Activated T-helper 1 cell treated with anti-CD3 and anti-CD28 coated beads, Interleukin-2, amount 50 U/mL, for 16 hours (primary cell): ENCODE data around the gene USP13.
"Not testable (repeated sequence)": the region's sequence is repeated elsewhere in the genome, so short reads cannot be mapped to it uniquely, and the experiment has no call there.

Source experiments
- DNase-seq, 2 donors: peaks; one replicate each; pipeline ENCODE4 v3.0.0-alpha.2; 2020; ENCODE audit warnings: low read depth in 1 of 2, low spot score in 1 of 2

USP13 gene, protein sequence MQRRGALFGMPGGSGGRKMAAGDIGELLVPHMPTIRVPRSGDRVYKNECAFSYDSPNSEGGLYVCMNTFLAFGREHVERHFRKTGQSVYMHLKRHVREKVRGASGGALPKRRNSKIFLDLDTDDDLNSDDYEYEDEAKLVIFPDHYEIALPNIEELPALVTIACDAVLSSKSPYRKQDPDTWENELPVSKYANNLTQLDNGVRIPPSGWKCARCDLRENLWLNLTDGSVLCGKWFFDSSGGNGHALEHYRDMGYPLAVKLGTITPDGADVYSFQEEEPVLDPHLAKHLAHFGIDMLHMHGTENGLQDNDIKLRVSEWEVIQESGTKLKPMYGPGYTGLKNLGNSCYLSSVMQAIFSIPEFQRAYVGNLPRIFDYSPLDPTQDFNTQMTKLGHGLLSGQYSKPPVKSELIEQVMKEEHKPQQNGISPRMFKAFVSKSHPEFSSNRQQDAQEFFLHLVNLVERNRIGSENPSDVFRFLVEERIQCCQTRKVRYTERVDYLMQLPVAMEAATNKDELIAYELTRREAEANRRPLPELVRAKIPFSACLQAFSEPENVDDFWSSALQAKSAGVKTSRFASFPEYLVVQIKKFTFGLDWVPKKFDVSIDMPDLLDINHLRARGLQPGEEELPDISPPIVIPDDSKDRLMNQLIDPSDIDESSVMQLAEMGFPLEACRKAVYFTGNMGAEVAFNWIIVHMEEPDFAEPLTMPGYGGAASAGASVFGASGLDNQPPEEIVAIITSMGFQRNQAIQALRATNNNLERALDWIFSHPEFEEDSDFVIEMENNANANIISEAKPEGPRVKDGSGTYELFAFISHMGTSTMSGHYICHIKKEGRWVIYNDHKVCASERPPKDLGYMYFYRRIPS

DNA sequence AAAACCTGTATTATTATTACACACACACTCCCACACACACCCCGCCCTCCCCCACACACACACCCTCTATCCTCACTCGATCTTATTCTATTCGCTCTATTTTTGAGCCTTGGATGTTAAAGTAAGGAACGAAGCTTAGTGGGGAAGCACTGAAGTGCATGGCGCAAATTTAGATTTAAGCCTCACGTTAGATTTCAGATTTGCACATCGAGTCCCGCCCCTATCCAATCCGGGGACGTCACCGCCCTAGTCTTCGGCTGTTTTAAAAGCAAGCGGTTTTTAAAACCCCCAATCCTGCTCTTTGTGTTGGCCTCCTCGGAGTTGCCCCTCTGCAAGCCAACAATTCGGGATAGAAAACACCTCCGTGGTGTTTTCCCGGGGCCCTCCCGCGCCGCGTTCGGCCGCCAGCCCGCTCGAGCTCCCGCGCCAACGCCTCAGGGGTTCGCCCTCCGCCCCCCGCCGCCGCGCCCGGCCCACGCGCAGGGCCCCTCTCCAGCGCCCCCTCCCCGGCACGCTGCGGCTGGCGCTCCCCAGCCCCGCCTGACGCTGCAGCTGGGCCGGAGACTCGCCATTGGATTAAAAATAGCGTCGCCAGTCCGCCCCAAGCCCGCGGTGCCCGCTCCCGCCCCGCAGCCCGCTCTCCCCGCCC is at the start of gene USP13:
USP13 (plus strand) TSS at position 594 of the 649 bp plus-strand sequence. CDS start 186 bp downstream, outside the sequence.
- peak; percentile 26 to 38 for DNase-seq

DNA sequence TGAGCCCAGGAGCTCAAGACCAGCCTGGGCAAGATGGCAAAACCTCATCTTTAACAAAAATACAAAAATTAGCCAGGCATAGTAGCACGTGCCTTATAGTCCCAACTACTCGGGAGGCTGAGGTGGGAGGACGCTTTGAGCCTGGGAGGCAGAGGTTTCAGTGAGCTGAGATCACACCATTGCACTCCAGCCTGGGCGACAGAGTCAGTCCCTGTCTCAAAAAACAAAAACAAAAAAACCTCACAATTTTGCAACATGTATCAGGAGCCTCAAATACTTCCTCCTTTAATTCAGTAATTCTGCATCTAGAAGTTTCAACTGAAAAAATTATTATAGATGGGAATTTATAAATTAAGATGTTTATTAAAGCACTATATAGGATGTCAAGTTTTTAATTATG is 49.5 kb upstream of the USP13 start:
- no peak for DNase-seq

DNA sequence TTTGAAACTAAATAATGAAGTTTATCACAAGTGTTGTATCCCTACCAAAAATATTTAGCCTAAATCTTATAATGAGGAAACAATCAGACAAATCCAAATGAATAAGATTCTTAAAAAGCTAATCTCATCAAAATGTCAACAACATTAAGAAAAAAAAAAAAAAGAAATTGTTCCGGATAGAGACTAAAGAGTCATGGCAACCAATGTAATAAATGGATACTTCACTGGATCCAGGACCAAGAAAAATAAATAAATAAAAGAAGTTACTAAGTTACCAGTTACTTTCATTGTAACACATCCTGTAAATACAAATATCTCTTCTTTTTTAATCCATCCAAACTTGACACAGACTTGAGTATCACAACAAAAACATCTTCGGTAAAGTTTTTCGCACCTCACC is 49.0 kb upstream of the USP13 start:
- no peak for DNase-seq

DNA sequence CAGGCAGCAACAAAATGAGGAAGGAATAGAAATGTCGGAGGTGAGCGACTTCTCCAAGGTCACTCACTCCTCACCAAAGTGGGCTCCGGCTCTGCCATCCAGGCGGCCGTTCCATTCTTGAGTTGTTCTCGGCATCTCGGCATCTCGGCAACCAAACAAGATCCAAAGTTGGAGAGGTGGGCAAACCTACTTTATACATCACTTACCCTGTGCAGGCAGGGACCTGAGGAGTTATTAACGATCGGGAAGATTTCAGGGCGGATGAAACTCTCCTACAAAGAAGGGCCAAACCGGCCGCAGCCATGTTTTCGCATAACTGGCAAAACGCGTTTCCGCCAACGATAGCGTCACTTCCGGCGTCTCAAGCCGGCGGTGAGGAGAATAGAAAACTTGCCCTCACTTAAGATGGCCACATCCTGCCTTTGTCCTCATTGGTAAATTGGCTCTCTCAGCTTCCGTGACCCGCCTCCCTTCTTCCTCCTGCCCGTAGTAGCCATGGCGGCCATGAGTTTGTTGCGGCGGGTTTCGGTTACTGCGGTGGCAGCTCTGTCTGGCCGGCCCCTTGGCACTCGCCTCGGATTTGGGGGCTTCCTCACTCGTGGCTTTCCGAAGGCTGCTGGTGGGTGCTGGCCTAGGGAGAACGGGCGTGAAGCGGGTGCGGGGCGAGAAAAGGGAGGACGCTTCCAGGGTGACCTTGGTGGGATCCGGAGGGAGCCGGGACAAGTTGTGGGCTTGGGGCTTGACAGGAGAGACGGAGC is 48.3 kb upstream of the USP13 start, which contains the start of the genes MRPL47 and NDUFB5:
MRPL47 (minus strand) TSS at position 318 of the 758 bp plus-strand sequence; CDS start at position 304, 14 bp downstream.
NDUFB5 (plus strand) TSS at position 474 of the 758 bp plus-strand sequence; CDS start at position 496, 22 bp downstream.
- DNase-seq: peak; percentile 82 to 87

DNA sequence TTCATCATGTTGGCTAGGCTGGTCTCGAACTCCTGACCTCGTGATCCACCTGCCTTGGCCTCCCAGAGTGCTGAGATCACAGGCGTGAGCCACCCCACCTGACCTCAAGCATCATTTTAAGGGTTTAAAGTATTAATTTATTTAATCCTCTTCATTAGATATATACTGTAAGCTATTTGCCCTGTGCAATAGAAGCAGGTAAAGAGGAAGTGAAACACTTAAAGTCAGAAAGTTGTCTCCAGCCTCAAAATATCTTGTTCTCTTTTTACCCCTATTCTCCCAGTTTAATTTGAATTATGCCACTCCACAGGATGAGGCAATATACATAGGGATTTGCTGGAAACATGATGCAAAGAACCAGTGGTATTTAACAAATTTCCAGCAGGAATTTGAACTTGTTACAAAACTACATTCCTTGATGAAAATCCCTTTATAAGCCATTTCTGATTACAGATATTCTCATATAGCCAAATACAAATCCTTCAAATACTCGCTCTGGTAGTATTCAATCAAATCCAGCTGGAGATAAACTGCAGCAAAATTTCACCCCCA is 46.2 kb upstream of the USP13 start:
- no peak for DNase-seq

DNA sequence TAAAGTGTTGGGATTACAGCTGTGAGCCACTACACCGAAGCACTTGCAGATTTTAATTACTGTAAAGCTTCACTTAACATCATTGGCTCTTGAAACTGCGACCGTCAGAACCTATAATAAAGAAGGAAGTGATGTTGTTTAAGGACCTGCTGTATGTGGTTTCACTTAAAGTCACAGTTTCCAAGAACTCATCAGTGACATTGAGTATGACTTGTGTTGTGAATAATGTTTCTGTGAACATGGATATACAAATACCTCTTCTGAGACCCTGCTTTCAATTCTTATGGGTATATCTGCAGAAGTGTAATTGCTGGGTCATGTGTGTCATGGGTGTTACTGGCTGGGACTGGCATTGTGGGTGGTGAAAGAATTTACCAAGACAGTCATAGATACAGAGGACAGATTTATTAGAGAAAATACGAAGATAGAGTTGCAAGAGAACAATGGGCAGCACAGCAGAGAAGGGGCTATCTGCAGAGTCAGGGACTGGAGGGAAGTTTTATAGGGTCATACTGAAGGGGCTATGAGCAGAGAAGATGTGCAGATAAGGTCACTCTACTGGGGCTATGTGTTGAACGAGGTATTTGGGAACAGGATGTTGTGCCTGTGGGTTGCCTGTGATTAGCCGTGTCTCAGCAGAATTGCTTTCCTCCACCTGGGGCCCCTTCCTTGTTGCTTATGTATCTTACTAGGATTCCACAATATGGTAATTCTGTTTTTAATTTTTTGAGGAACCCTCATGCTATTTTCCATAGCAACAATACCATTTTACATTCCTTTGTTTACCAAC is 43.7 kb upstream of the USP13 start:
- DNase-seq: no peak

DNA sequence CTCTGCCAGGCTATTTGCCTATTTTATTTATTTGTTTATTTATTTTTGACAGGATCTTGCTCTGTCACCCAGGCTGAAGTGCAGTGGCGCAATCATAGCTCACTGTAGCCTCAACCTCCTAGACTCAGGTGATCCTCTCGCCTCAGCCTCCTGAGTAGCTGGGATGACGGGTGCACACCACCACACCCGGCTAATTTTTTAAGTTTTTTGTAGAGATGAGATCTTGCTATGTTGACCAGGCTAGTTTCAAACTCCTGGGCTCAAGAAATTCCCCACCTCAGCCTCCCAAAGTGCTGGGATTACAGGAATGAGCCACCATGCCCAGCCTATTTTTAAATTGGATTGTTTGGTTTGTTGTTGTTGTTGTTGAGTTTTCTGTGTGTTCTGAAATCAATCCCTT is 42.8 kb upstream of the USP13 start:
- no peak for DNase-seq

DNA sequence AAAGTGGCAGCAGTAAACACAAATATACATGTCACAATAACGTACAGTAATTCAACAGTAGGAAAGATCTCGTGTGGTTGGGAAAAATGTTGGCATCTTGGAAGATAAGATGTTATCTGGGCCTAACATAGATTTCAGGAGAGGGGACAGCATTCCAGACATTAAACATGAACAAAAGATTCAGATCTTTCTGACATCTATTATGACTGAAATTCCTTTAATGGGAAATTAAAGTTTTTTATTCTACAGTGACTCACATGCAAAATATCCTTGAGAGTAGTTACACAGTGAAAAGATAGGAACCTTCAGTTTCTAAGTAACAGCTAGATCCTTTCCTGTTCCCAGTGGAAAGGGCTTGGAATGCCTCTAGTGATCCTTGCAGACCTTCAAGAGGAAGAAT is 39.0 kb upstream of the USP13 start:
- no peak for DNase-seq

DNA sequence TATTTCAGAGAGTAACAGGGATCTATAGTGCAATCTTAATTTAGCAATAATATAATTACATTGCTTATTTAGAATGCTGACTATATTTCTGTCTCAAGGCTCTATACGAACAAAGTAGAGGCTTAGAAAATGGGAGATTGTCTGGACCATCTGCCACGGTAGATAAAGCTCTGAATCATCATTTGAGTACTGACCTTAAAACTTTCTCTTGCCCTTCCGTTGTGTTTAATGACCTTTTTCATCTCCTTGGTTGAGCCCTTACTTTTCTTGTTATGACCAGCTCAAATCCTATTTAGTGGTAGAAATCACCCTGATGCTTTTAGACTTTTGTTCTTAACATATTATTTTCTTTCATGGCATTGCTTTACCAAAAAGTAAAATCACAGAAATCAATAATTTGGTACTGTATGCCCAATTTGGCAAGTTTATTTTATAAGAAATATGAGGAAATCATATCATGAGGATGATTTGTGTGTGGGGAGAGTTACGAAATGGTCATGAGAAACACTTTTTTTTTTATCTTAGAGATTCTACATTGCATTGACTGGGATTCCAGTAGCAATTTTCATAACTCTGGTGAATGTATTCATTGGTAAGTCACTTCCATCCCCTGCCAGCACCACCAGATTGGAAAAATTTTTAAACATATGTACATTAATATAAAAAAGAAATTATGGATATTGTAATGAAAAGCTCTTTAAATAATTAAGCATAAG is 37.2 kb upstream of the USP13 start:
- no peak for DNase-seq

DNA sequence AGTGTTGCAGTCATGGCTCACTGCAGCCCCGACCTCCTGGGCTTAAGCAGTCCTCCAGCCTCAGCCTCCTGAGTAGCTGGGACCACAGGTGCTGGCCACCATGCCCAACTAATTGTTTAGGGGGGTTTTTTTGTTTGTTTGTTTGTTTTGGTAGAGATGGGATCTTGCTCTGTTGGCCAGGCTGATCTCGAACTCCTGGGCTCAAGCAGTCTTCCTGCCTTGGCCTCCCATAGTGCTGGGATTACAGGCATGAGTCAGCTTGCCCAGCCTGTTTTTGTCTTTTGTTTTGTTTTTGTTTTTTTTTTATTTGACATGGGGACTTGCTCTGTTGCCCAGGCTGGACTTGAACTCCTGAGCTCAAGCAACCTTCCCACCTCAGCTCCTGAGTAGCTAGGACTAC is 30.8 kb upstream of the USP13 start:
- no peak for DNase-seq

DNA sequence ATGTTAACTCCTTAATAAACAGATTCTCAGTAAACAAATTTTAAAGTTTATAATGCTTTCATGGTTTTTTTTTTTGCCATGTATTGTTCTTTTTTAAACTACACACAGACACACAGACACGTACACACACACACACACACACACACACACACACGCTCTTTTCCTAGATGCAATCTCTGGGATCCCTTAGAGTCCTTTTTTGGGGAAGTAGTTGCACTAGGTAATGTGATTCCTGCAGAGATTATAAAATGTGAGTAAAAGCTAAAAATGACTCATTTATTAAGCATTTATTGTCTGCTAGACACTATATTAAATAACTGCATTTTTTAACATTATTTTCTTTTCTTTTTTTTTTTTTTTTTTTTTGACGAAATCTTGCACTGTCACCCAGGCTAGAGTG is 28.4 kb upstream of the USP13 start:
- no peak for DNase-seq

DNA sequence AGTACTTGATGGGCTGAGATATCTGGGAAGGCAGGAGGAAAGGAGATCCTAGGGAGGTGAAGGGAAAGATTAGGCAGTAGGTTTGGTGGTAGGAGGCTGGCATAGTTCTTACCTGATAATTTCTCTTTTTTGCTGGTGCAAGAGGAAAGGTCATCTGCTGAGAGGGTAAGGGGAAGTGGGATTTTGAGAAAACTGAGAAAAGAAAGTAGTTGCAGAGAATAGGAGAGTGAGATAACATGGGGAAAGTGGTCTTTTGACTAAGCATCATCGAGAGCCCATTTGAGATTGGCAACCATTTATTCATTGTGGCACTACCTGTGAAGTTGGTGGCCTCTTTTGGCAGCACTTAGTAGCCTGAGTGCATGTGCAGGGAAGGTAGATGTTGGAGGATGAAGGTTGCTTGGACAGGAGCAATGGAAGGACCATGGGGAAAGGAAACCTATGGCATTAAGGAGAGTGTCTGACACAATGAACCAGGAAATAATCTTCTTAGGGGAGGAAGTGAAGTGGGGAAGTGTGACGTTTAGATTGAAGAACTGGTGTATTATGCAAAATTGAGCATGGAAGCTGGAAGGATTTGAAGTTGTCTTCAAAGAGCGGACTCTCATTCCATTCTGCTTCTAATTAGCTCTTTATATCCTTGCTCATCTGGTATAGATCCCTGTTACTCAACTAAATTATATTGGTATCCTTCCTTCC is 21.9 kb upstream of the USP13 start:
- no peak for DNase-seq

DNA sequence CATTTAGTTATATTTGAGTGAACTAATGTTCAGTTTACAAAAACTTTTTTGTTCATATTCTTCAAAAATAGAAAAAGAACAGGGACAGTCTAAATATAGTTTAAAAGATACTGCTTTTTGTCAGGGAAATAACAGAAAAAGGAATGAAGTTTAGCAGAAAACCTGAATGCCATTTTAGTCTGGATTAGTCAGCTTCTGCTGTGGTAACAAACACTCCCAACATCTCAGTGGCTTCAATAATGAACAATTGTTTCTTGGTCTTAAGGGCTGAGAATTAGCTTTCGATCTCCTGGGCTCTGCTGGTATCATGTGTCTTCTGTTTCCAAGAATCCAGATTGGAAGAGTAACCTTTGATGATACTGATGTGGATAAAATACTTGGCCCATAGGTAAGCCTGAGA is 12.4 kb upstream of the USP13 start:
- no peak for DNase-seq

DNA sequence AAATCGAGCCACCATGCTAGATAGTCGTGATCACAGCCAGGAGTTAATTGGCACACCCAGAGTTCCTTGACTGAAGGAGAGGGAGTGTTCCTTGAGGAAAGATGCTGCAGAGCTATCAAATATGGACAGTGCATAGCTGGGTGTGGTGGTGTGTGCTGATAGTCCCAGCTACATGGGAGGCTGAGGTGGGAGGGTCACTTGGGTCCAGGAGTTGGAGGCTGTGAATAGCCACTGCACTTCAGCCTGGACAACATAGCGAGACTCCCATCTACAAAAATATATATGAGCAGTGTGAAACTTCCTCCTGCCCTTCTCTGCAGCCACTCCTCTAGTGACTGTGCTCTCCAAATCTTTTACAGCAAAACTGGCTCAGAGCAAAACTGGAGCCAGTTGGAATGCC is 10.0 kb upstream of the USP13 start:
- DNase-seq: no peak

DNA sequence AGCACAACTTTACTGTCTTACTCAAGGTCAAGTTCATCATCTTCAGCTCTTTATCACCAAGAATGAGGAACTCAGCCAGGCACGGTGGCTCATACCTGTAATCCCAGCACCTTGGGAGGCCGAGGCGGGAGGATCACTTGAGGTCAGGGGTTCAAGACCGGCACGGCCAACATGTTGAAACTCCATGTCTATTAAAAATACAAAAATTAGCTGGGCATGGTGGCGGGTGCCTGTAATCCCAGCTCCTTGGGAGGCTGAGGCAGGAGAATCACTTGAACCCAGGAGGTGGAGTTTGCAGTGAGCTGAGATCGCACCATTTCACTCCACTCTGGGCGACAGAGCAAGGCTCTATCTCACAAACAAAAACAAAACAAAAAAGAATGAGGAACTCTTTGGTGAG is 9.0 kb upstream of the USP13 start:
- DNase-seq: not testable (repeated sequence)

DNA sequence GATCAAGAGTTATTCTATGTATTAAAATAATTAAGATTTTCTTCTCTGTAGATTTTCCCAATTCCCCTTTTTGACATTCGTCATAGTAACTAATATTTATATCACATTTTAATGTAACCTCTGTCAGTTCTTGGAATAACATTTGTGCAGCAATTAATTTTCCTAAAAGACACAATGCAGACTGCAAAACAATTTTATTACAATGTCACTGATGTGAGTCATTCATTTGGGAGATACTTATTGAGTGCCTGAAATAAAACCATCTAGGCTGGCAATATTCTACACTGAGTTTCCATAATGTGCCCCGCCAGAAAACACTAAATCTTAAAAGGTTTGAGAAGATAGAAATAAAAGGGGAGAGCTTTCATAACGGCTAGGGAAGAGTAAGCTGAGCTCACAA is 6.7 kb upstream of the USP13 start:
- no peak for DNase-seq

DNA sequence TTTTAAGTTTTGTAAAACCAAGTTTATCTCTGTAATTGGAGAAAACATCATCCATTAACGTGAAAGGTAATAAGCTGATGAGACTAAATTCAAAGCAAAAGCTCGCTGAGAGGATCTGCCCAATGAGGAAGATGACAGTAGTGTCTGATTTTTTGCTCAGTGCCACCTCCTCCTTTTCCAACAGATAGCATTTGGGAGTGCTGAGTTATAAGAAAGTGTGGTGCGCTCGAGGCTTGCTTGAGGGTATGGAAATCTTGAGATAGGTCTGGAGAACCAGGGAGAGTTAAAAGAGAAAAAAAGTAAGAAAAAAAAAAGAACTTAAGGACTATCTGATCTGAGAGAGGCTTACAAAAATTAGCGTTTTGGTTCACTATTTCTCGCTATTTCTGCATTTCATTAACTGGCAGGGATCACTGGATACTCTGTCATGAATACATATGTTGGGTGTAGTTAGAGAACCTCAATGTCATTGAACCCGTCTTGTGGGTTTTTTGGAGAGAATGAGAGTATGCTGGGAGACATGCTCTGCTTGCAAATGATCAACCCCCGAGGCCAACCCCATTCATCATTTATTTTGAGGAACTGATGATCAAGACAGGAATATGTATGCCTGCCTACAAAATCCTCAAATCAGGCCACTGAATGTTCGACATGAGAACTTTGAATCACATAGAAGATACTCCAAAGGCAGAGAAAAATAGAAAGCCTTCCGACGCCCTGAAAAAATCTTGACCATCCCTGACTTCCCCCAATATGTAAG is 973 bp upstream of the USP13 start:
- DNase-seq: no peak
